Ishikawa (cell line): ENCODE measurements around the gene RAI14.

Source experiments
- CEBPB ChIP-seq: IDR thresholded peaks from 2 replicates; pipeline ENCODE4 v1.6.1; 2012
- CREB1 ChIP-seq: IDR thresholded peaks from 2 replicates; pipeline ENCODE4 v1.6.1; 2012; ENCODE audit warnings: low read depth
- EGR1 ChIP-seq: IDR thresholded peaks from 2 replicates; pipeline ENCODE4 v1.6.1; 2012
- EP300 ChIP-seq: IDR thresholded peaks from 2 replicates; pipeline ENCODE4 v1.6.1; 2012; ENCODE audit warnings: borderline replicate concordance
- FOXM1 ChIP-seq: IDR thresholded peaks from 2 replicates; pipeline ENCODE4 v1.6.1; 2012; ENCODE audit warnings: low read depth, borderline replicate concordance
- MAX ChIP-seq: IDR thresholded peaks from 2 replicates; pipeline ENCODE4 v1.6.1; 2012
- NFIC ChIP-seq: IDR thresholded peaks from 2 replicates; pipeline ENCODE4 v1.6.1; 2012
- RAD21 ChIP-seq: IDR thresholded peaks from 2 replicates; pipeline ENCODE4 v1.6.1; 2012; ENCODE audit warnings: low read depth
- REST ChIP-seq: IDR thresholded peaks from 2 replicates; pipeline ENCODE4 v1.6.1; 2012; ENCODE audit warnings: low read depth, mild to moderate bottlenecking
- TAF1 ChIP-seq: IDR thresholded peaks from 2 replicates; pipeline ENCODE4 v1.6.1; 2012; ENCODE audit warnings: low read depth, mild to moderate bottlenecking
- TCF12 ChIP-seq: IDR thresholded peaks from 2 replicates; pipeline ENCODE4 v1.6.1; 2012; ENCODE audit warnings: low read depth
- TEAD4 ChIP-seq: IDR thresholded peaks from 2 replicates; pipeline ENCODE4 v1.6.1; 2012
- USF1 ChIP-seq: IDR thresholded peaks from 2 replicates; pipeline ENCODE4 v1.6.1; 2012
- YY1 ChIP-seq: IDR thresholded peaks from 2 replicates; pipeline ENCODE4 v1.6.1; 2012; ENCODE audit warnings: low read depth
- ZBTB7A ChIP-seq: IDR thresholded peaks from 2 replicates; pipeline ENCODE4 v1.6.1; 2012; ENCODE audit warnings: low read depth

Gene RAI14

GRCh38 chr5:34716986-34717385 lies 60.9 kb downstream of the RAI14 start:
- TF ChIP-seq MAX = no peak
- no peak for TF ChIP-seq EP300
- TF ChIP-seq REST = no peak
- TF ChIP-seq FOXM1 = no peak
- TF ChIP-seq NFIC = no peak
- TF ChIP-seq TCF12 = no peak
- no peak for TF ChIP-seq TEAD4
- no peak for TF ChIP-seq ZBTB7A
- no peak for TF ChIP-seq RAD21
- no peak for TF ChIP-seq CREB1
- TF ChIP-seq TAF1 = no peak
- TF ChIP-seq USF1 = no peak
- TF ChIP-seq YY1 = no peak
- TF ChIP-seq EGR1 = no peak
- TF ChIP-seq CEBPB = no peak

GRCh38 chr5:34717426-34718327 lies 61.5 kb downstream of the RAI14 start:
- TF ChIP-seq USF1 (no peak; the same call in 1 of the 2 replicates), TAF1 (no peak), TCF12 (peak; percentile 95), ZBTB7A (no peak), REST (no peak), EGR1 (no peak), YY1 (no peak), CEBPB (peak; percentile 76), MAX (no peak; the same call in 1 of the 2 replicates), TEAD4 (peak; percentile 90), NFIC (peak; percentile 76), FOXM1 (peak; percentile 83), CREB1 (no peak), EP300 (peak; percentile 94), RAD21 (peak; percentile 13)

GRCh38 chr5:34718516-34718915 lies 62.4 kb downstream of the RAI14 start:
- no peak for TF ChIP-seq RAD21

GRCh38 chr5:34719029-34719428 lies 62.9 kb downstream of the RAI14 start:
- TF ChIP-seq CEBPB = no peak
- TF ChIP-seq TCF12 = no peak
- TF ChIP-seq TEAD4 = no peak
- TF ChIP-seq EGR1 = no peak
- no peak for TF ChIP-seq RAD21
- TF ChIP-seq CREB1 = no peak

- TF ChIP-seq CEBPB (no peak), REST (no peak), MAX (no peak), CREB1 (no peak), EP300 (no peak), TCF12 (no peak), EGR1 (no peak), ZBTB7A (no peak), TEAD4 (no peak), FOXM1 (no peak), YY1 (no peak)
These were observed 65.2 kb downstream of the RAI14 start for GRCh38 chr5:34721327-34721726.
